GM20000 (cell line): ENCODE measurements around the gene CHTF18.

ENCODE experiments used
- DNase-seq: peaks from one replicate; pipeline ENCODE4 v3.0.0; 2012; ENCODE audit warnings: low spot score
- CTCF ChIP-seq: IDR thresholded peaks from 2 replicates; pipeline ENCODE4 v1.5.1; 2012; ENCODE audit warnings: mild to moderate bottlenecking, control low read depth; ENCODE audit errors: extremely low read depth, missing control alignments

Gene CHTF18

GRCh38 chr16:762595-763268, 25.7 kb upstream of the CHTF18 start:
- no peak for DNase-seq
- TF ChIP-seq CTCF, result no peak

- no peak for TF ChIP-seq CTCF
- no peak for DNase-seq
These were observed 24.8 kb upstream of the CHTF18 start for GRCh38 chr16:763369-764183.

DNA sequence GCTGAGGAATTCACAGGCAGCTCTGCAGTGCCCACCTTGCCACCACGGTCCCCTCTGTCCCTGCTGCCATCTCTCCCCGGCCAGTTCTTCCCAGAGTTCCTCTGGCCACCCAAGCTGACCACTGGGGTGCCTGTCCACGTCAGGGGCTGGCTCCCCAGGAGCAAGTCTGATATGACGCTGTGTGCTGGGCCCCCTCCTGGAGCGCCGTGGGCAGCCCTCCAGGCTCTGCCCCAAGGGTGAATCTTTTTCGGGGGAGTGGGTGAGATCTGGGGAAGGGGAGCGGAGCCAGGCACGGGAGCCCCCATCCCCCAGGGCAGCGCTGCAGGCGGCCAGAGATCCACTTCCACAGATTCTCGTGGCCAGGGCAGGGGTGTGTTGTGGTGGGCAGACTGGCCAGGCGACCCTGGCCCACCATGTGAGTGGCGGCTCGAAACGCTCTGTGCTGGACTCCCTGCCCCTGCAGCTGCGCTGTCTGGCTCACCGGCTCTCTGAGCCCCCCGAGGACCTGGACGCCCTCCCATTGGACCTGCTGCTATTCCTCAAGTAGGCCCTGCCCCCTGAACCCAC, 24.2 kb upstream of the CHTF18 start:
- no peak for TF ChIP-seq CTCF
- DNase-seq, result no peak

GRCh38 chr16:764848-765487, 23.5 kb upstream of the CHTF18 start:
- no peak for DNase-seq
- no peak for TF ChIP-seq CTCF

- DNase-seq, result no peak
- no peak for TF ChIP-seq CTCF
These were observed 22.9 kb upstream of the CHTF18 start for GRCh38 chr16:765488-765865.

- TF ChIP-seq CTCF, result no peak
- no peak for DNase-seq
These were observed 22.2 kb upstream of the CHTF18 start for GRCh38 chr16:766008-766819.
